Rectal smooth muscle tissue (tissue), 1 donor: ENCODE measurements around the gene PPFIA1.
"Not testable (repeated sequence)": the region's sequence is repeated elsewhere in the genome, so short reads cannot be mapped to it uniquely, and the experiment has no call there.

Experiments used
- H3K27ac ChIP-seq: one replicate; pipeline ENCODE4 v1.7.0; 2013; ENCODE audit warnings: low read depth, low read length, inconsistent platforms
- H3K27me3 ChIP-seq: one replicate; pipeline ENCODE4 v1.7.0; 2013; ENCODE audit warnings: low read length; ENCODE audit not compliant: control insufficient read depth, insufficient read depth
- H3K36me3 ChIP-seq: one replicate; pipeline ENCODE4 v1.7.0; 2013; ENCODE audit warnings: low read length; ENCODE audit not compliant: control insufficient read depth, insufficient read depth
- H3K4me1 ChIP-seq: one replicate; pipeline ENCODE4 v1.7.0; 2013; ENCODE audit warnings: low read length; ENCODE audit not compliant: control insufficient read depth, insufficient read depth
- H3K4me3 ChIP-seq: one replicate; pipeline ENCODE4 v1.7.0; 2013; ENCODE audit warnings: low read length
- H3K9ac ChIP-seq: one replicate; pipeline ENCODE4 v1.7.0; 2013; ENCODE audit warnings: low read length

PPFIA1 gene

DNA sequence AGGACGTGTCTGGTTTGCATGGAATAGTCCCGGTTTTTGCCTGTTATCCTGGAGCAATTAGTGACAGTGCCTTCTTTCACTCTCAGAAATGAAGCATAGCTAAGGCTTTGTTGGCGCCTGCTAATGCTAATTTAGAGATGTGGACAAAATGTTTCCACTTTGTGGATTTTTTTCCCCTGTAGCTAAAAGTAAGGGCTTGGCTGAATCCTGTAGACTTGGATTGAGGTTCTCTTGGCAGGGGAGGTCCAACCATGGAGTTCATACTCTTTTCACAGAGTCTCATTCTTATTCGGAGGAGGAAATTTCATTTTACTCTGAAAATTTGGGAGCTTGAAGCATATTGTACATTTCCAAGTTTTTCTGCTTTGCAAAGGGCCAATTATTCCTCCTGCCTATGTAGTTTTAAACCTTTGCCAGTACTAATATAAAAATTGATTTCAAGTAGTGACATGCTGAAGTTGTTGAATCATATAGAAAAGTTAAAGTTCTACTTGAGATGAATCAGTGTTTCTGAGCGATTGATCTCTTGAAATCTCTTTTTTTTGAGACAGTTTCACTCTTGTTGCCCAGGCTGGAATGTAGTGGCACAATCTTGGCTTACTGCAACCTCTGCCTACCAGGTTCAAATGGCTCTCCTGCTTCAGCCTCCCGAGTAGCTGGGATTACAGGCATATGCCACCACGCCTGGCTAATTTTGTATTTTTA lies 20.0 kb downstream of the PPFIA1 start:
- H3K27ac ChIP-seq = no peak overlapping the region
- no peak overlapping the region for H3K9ac ChIP-seq
- no peaks in the 10 kb centered on the region for H3K27me3 ChIP-seq
- no peak overlapping the region for H3K4me3 ChIP-seq
- H3K4me1 ChIP-seq = no peaks in the 10 kb centered on the region
- H3K36me3 ChIP-seq = peaks cover 12% of the 10 kb centered on the region

DNA sequence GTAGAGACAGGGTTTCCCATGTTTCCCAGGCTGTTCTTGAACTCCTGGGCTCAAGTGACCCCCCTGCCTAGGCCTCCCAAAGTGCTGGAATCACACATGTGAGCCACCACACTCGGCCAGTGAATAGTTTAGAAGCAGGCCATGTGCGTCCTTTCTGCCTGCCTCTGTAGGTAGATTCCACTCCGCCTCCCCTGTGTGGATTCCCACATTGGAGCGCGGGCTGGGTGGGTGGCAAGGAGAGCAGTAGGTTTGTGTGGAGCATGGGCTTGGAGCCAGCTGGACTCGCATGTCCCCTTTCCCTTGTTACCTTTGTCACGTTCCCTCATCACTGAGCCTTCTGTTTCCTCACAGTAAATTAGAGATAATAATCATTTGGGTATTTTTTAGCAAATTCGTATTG lies 21.7 kb downstream of the PPFIA1 start:
- Histone ChIP-seq H3K4me3 (no peak overlapping the region), H3K27ac (no peak overlapping the region), H3K27me3 (no peaks in the 10 kb centered on the region), H3K4me1 (no peaks in the 10 kb centered on the region), H3K36me3 (peaks cover 7% of the 10 kb centered on the region), H3K9ac (no peak overlapping the region)

- Histone ChIP-seq H3K27me3 (no peaks in the 10 kb centered on the region), H3K36me3 (peaks cover 6% of the 10 kb centered on the region), H3K9ac (no peak overlapping the region), H3K4me3 (no peak overlapping the region), H3K27ac (no peak overlapping the region), H3K4me1 (no peaks in the 10 kb centered on the region)
Observed at GRCh38 chr11:70292863-70293262, 22.4 kb downstream of the PPFIA1 start.

DNA sequence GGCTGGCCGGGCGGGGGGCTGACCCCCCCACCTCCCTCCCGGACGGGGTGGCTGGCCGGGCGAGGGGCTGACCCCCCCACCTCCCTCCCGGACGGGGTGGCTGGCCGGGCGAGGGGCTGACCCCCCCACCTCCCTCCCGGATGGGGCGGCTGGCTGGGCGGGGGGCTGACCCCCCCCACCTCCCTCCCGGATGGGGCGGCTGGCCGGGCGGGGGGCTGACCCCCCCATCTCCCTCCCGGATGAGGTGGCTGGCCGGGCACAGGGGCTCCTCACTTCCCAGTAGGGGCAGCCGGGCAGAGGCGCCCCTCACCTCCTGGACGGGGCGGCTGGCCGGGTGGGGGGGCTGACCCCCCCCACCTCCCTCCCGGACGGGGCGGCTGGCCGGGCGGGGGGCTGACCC lies 24.7 kb downstream of the PPFIA1 start:
- not testable (repeated sequence) for H3K27me3 ChIP-seq, H3K4me1 ChIP-seq, H3K36me3 ChIP-seq, H3K4me3 ChIP-seq, H3K27ac ChIP-seq, H3K9ac ChIP-seq

- H3K27ac ChIP-seq = no peak overlapping the region
- no peak overlapping the region for H3K9ac ChIP-seq
- H3K4me3 ChIP-seq = no peak overlapping the region
- no peaks in the 10 kb centered on the region for H3K27me3 ChIP-seq
- peaks cover 6% of the 10 kb centered on the region for H3K36me3 ChIP-seq
- no peaks in the 10 kb centered on the region for H3K4me1 ChIP-seq
Observed at GRCh38 chr11:70296681-70297080, 26.2 kb downstream of the PPFIA1 start.

GRCh38 chr11:70297341-70297740 lies 26.9 kb downstream of the PPFIA1 start:
- Histone ChIP-seq H3K9ac (no peak overlapping the region), H3K36me3 (peaks cover 6% of the 10 kb centered on the region), H3K27me3 (no peaks in the 10 kb centered on the region), H3K4me3 (no peak overlapping the region), H3K4me1 (no peaks in the 10 kb centered on the region), H3K27ac (no peak overlapping the region)

GRCh38 chr11:70298243-70298915 lies 27.9 kb downstream of the PPFIA1 start:
- Histone ChIP-seq H3K36me3 (peaks cover 2% of the 10 kb centered on the region), H3K9ac (no peak overlapping the region), H3K4me3 (no peak overlapping the region), H3K27ac (no peak overlapping the region), H3K4me1 (peaks cover 3% of the 10 kb centered on the region), H3K27me3 (no peaks in the 10 kb centered on the region)

DNA sequence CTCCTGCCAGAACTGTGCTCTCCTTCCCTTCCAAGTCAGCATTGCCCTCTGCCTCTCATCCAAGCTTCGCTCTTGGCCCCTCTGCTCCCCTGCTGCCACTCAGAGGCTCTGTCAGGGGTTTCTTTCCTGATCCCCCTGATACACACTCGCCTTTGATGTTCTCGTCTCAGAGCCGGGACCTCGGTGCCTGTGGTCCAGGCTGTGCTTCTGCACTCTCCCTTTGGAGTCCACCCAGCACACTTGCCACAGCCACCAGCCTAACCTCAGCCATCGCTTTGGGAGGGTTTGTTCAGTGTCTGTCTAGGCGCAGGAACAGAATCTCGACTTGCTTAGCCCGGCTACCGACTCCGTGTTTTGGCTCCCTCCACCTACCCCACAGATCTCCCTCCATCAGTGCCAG lies 29.1 kb downstream of the PPFIA1 start:
- no peak overlapping the region for H3K9ac ChIP-seq
- no peaks in the 10 kb centered on the region for H3K27me3 ChIP-seq
- H3K27ac ChIP-seq = no peak overlapping the region
- H3K4me1 ChIP-seq = peaks cover 3% of the 10 kb centered on the region
- H3K4me3 ChIP-seq = no peak overlapping the region
- H3K36me3 ChIP-seq = peaks cover 2% of the 10 kb centered on the region

DNA sequence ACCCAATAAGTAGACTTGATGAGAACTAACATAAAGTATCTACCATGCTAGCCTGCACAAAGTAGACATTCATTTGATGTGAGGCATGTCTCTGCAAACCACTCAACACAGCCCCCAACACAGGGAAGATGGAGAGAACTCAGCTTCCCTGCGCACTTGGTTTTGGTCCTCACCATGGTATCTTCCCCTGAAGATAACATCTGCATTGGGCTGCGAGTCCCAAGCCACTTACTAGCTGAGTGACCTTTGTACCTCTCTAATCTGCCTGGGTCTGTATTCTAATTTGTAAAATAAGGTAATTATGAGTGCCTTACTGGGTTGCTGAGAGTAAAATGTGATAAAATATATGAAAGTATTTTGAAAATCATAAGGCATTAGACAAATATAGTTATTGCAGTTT lies 30.7 kb downstream of the PPFIA1 start:
- Histone ChIP-seq H3K36me3 (peaks cover 2% of the 10 kb centered on the region), H3K4me3 (no peak overlapping the region), H3K4me1 (peaks cover 3% of the 10 kb centered on the region), H3K27ac (no peak overlapping the region), H3K9ac (no peak overlapping the region), H3K27me3 (no peaks in the 10 kb centered on the region)

DNA sequence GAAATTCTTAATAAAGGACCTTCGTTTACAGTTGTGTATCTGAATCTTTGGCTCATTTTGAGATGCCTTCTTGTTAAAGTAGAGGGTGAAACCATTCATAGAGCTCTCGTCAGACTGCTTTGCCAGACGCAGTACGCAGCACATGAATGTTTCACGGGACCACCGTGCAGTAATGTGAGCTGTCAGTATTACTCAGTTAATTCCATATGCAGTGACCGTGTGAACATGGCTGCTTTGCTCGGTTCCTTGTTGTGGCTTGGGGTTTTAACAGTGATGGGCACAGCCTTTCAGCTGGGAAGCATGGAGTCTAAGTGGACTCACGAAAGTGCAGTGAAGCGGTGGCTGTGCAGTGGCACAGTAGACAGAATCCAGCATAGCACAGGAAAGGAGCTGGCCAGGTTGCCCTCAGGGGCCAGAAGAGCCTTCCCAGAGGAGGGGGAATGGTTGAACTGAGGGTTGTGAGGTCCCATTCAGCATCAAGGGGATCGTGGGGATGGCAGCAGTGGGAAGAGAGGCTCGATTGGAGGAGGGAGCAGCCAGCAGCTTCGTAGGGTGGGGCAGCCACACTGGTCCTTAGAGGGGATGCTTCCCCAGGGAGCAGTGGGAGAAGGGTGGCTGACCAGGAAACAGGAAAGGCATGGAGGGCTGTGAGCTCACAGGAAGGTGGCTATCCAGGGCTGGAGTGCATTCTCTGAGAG lies 31.4 kb downstream of the PPFIA1 start:
- Histone ChIP-seq H3K36me3 (peaks cover 2% of the 10 kb centered on the region), H3K27me3 (no peaks in the 10 kb centered on the region), H3K4me1 (peaks cover 3% of the 10 kb centered on the region), H3K27ac (no peak overlapping the region), H3K4me3 (no peak overlapping the region), H3K9ac (no peak overlapping the region)

- no peak overlapping the region for H3K27ac ChIP-seq
- H3K4me1 ChIP-seq = peaks cover 3% of the 10 kb centered on the region
- no peaks in the 10 kb centered on the region for H3K27me3 ChIP-seq
- H3K4me3 ChIP-seq = no peak overlapping the region
- H3K36me3 ChIP-seq = peaks cover 2% of the 10 kb centered on the region
- no peak overlapping the region for H3K9ac ChIP-seq
Observed at GRCh38 chr11:70302419-70302752, 31.9 kb downstream of the PPFIA1 start.

- H3K27ac ChIP-seq = no peak overlapping the region
- no peak overlapping the region for H3K4me3 ChIP-seq
- no peaks in the 10 kb centered on the region for H3K27me3 ChIP-seq
- no peak overlapping the region for H3K9ac ChIP-seq
- peaks cover 2% of the 10 kb centered on the region for H3K36me3 ChIP-seq
- H3K4me1 ChIP-seq = peaks cover 3% of the 10 kb centered on the region
Observed at GRCh38 chr11:70303070-70303469, 32.6 kb downstream of the PPFIA1 start.

- no peak overlapping the region for H3K27ac ChIP-seq
- H3K4me3 ChIP-seq = no peak overlapping the region
- peaks cover 3% of the 10 kb centered on the region for H3K4me1 ChIP-seq
- H3K9ac ChIP-seq = no peak overlapping the region
- no peaks in the 10 kb centered on the region for H3K27me3 ChIP-seq
- no peaks in the 10 kb centered on the region for H3K36me3 ChIP-seq
Observed at GRCh38 chr11:70304208-70304603, 33.7 kb downstream of the PPFIA1 start.
